Measurements from ENCODE around the gene ZCCHC17.

The ZCCHC17 gene

GRCh38 chr1:31396633-31397351 lies 100.0 kb downstream of the ZCCHC17 start:
- no peak for DNase-seq

DNA sequence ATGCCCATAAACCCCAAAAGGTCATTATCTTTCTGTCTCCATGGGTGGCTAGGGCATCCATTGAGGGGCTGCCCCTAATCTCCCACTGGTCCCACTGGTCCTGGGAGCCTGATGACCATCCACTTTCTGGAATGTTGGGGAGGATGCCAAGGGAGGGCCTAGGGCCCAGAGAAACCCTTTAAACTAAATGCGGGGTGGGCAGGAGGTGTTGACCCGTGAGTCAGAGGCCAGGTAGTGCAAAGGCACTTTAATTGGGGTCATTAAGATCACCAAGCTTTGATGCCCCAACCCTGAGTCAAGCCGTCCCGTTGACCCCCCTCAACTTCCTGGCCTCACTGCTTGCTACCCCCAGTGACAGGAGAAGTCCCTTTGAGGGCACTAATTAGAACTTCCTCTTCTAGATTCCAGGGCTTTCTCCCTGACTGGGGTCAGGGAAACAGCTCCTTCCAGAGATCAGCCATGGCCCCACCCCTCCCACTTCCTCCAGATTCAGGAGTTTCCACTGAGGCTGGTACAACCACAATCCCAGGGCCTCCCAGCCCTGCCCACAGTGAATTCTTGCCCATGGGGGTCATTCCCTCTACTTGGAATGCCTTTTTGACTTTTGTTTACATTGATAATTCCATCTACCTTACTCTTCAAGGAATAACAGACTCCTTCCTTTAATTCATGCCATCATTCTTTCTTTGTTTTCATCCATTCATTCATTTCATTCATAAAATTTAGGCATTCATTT lies 100.7 kb downstream of the ZCCHC17 start:
- no peak for DNase-seq

DNA sequence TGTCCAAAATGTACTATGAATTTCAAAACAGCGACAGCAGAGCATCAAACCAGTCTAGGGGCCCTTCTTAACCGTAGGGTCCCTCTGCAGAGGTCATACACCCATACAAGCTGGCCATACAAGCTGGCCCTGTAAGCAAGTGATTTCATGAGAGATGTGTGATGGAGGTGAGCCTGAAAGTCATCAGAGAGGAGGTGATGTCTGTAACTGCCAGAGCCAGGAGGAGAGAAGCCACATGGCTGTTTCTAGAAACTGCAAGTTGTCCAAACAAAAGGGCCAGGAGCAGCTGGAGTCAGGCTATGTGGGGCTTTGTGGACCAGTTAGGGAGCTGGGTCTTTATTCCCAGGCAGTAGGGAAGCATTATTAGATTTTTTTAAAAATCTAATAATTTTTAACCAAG lies 101.4 kb downstream of the ZCCHC17 start:
- DNase-seq, result no peak

GRCh38 chr1:31399976-31400375 lies 103.1 kb downstream of the ZCCHC17 start:
- no peak for DNase-seq

GRCh38 chr1:31400393-31400792 lies 103.6 kb downstream of the ZCCHC17 start:
- DNase-seq, result no peak

GRCh38 chr1:31401241-31401640 lies 104.4 kb downstream of the ZCCHC17 start:
- DNase-seq, result no peak

GRCh38 chr1:31405578-31406245 lies 108.9 kb downstream of the ZCCHC17 start:
- DNase-seq, result no peak

DNA sequence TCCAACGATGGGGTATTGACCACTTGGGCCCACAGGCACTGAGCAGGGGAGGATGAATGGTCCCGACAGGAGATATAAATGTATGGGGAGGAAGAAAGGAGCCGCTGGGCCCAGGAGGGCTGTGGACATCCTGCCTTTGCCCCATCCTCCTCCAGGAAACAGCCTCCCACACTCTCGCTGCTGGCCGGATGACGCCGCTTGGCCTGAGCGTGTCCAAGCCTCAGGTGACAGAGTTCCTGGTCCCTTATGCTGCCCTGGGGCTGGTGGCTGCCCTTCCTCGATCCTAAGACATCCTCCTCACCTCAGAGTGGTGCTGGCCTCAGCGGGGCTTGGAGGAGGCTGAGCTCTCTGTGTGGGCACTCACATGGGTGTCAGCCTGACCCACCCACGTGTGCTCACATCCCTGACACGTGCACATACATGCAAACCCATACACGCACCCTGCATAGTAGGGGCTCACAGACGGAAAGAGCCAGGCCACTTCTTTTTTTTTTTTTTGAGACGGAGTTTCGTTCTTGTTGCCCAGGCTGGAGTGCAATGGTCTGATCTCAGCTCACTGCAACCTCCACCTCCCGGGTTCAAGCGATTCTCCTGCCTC lies 110.3 kb downstream of the ZCCHC17 start:
- DNase-seq, result no peak

DNA sequence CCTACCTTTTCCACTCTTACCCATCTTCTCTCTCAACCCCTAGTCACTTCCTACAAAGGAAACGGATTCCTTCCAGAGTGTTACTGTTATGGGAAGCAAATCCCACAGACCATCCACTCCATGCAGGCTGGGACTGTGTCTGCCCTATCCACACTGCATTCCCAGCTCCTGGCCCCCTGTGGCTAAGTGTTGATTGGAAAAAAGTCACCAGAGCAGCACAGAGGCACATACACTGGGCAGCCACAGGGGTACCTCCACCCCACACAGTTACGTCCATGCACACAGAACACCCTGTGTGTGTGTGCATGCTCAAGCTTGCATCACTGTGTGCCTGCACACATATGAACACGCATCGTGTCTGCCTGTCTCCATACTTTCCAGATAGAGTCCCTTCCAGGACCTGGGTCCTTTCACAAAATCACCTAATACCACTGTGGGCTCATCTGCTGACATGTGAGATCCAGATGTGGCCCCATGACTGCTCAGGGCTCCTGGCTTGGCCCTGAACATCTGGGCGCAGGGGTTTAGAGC lies 112.0 kb downstream of the ZCCHC17 start:
- DNase-seq, result no peak

- DNase-seq, result no peak
These were observed 113.4 kb downstream of the ZCCHC17 start for GRCh38 chr1:31409946-31410858.

- DNase-seq, result no peak
These were observed 114.0 kb downstream of the ZCCHC17 start for GRCh38 chr1:31410871-31411270.

GRCh38 chr1:31412205-31412604 lies 115.4 kb downstream of the ZCCHC17 start:
- no peak for DNase-seq

GRCh38 chr1:31412732-31413404 lies 116.0 kb downstream of the ZCCHC17 start, which contains the start of gene SERINC2:
TSS of gene SERINC2 (plus strand) at chr1:31413213. CDS start at chr1:31413266, 53 bp downstream.
- DNase-seq, result peak; percentile 73

GRCh38 chr1:31413405-31414001 lies 116.7 kb downstream of the ZCCHC17 start:
- peak; percentile 33 for DNase-seq

Measured in NCI-H345 (cell line).